KMS-11 (cell line): Measurements from ENCODE around the gene NIPBL.

Source experiments
- H2AFZ ChIP-seq: fragments of 200-600 bp; sonication (generic); 2 replicates; pipeline ENCODE4 v1.6.1; 2016; ENCODE audit warnings: antibody characterized with exemption, mixed run types, low read depth
- H3K27ac ChIP-seq: fragments of 200-600 bp; sonication (generic); 2 replicates; pipeline ENCODE4 v1.6.1; 2016; ENCODE audit warnings: mild to moderate bottlenecking, mixed run types
- H3K27me3 ChIP-seq: fragments of 200-600 bp; sonication (generic); 2 replicates; pipeline ENCODE4 v1.6.1; 2017; ENCODE audit warnings: mild to moderate bottlenecking, low read depth, mixed run types, moderate library complexity; ENCODE audit not compliant: insufficient read depth
- H3K36me3 ChIP-seq: fragments of 200-600 bp; sonication (generic); 2 replicates; pipeline ENCODE4 v1.6.1; 2017; ENCODE audit warnings: mild to moderate bottlenecking, mixed run types; ENCODE audit not compliant: insufficient read depth
- H3K4me1 ChIP-seq: fragments of 200-600 bp; sonication (generic); 2 replicates; pipeline ENCODE4 v1.6.1; 2016; ENCODE audit warnings: mild to moderate bottlenecking, low read depth, mixed run types; ENCODE audit not compliant: poor library complexity, severe bottlenecking
- H3K4me2 ChIP-seq: fragments of 200-600 bp; sonication (generic); 2 replicates; pipeline ENCODE4 v1.7.0; 2016; ENCODE audit warnings: mild to moderate bottlenecking, mixed run types
- H3K4me3 ChIP-seq: fragments of 200-600 bp; sonication (generic); IDR thresholded peaks from 2 replicates; pipeline ENCODE4 v1.6.1; 2017; ENCODE audit warnings: low read depth, low read length, mixed read lengths; ENCODE audit not compliant: insufficient read depth
- H3K79me2 ChIP-seq: fragments of 200-600 bp; sonication (generic); 2 replicates; pipeline ENCODE4 v1.6.1; 2016; ENCODE audit warnings: low read depth, mixed run types; ENCODE audit not compliant: insufficient read depth
- H3K9ac ChIP-seq: fragments of 200-600 bp; sonication (generic); 2 replicates; pipeline ENCODE4 v1.6.1; 2016; ENCODE audit warnings: mild to moderate bottlenecking, mixed run types
- H4K20me1 ChIP-seq: fragments of 200-600 bp; sonication (generic); 2 replicates; pipeline ENCODE4 v1.6.1; 2016; ENCODE audit warnings: mild to moderate bottlenecking, mixed run types; ENCODE audit not compliant: insufficient read depth
- CTCF ChIP-seq: fragments of 200-600 bp; sonication (generic); conservative IDR thresholded peaks from 2 replicates; pipeline ENCODE4 v1.6.1; 2017; ENCODE audit warnings: low read depth, mild to moderate bottlenecking, antibody characterized with exemption, low read length, moderate library complexity, mixed read lengths

NIPBL gene

GRCh38 chr5:37112383-37112991 lies 235.9 kb downstream of the NIPBL start:
- Histone ChIP-seq H2AFZ (no peak overlapping the region), H4K20me1 (no peaks in the 10 kb centered on the region), H3K27ac (peak overlapping the region; percentile 28; the same call in 1 of the 2 replicates), H3K27me3 (no peaks in the 10 kb centered on the region), H3K4me2 (peak overlapping the region; percentile 95), H3K4me3 (no peak overlapping the region), H3K9ac (no peak overlapping the region), H3K79me2 (no peaks in the 10 kb centered on the region), H3K4me1 (peaks cover 39% of the 10 kb centered on the region), H3K36me3 (no peaks in the 10 kb centered on the region)
- no peak for TF ChIP-seq CTCF
